DND-41 (cell line): ENCODE results near the gene INO80E.

Source experiments
- ATAC-seq: fragments of 200-7000 bp; cut with Tn5 transposase; 3 replicates; pipeline ENCODE4 v1.9.1; 2021; ENCODE audit warnings: low read depth; ENCODE audit not compliant: insufficient read depth
- DNase-seq: peaks from one replicate; pipeline ENCODE4 v3.0.0-alpha.2; 2020
- H2AFZ ChIP-seq: 2 replicates; pipeline ENCODE4 v1.6.0; 2012; ENCODE audit warnings: low read depth, low read length
- H3K27ac ChIP-seq: 2 replicates; pipeline ENCODE4 v1.5.1; 2012; ENCODE audit warnings: low read length, inconsistent platforms
- H3K27me3 ChIP-seq: fragments of 200-600 bp; sonication (generic); 2 replicates; pipeline ENCODE4 v1.6.0; 2012; ENCODE audit warnings: low read length, mild to moderate bottlenecking, inconsistent platforms; ENCODE audit not compliant: insufficient read depth, poor library complexity
- H3K36me3 ChIP-seq: 2 replicates; pipeline ENCODE4 v1.5.1; 2012; ENCODE audit warnings: low read length, inconsistent platforms; ENCODE audit not compliant: insufficient read depth
- H3K4me1 ChIP-seq: 2 replicates; pipeline ENCODE4 v1.5.1; 2012; ENCODE audit warnings: mild to moderate bottlenecking, low read length; ENCODE audit not compliant: insufficient read depth
- H3K4me2 ChIP-seq: 2 replicates; pipeline ENCODE4 v1.6.0; 2012; ENCODE audit warnings: mild to moderate bottlenecking, moderate library complexity, low read length, inconsistent platforms; ENCODE audit not compliant: insufficient read depth
- H3K4me3 ChIP-seq, 2 experiments: fragments of 200-600 bp in 1 of 2; shearing (Covaris generic) in 1 of 2; 2 replicates each; pipeline ENCODE4 v1.5.1; 2012 to 2016; ENCODE audit warnings: inconsistent platforms in 2 of 2, low read length in 2 of 2, mild to moderate bottlenecking in 2 of 2, low read depth in 1 of 2, moderate library complexity in 1 of 2
- H3K79me2 ChIP-seq: 2 replicates; pipeline ENCODE4 v1.6.0; 2012; ENCODE audit warnings: low read length, inconsistent platforms; ENCODE audit not compliant: insufficient read depth
- H3K9ac ChIP-seq: 2 replicates; pipeline ENCODE4 v1.6.0; 2012; ENCODE audit warnings: low read depth, mild to moderate bottlenecking, inconsistent platforms, low read length, moderate library complexity
- H3K9me3 ChIP-seq: 2 replicates; pipeline ENCODE4 v1.5.1; 2012; ENCODE audit warnings: low read length, moderate library complexity, mild to moderate bottlenecking, inconsistent platforms; ENCODE audit not compliant: insufficient read depth, severe bottlenecking
- H4K20me1 ChIP-seq: 2 replicates; pipeline ENCODE4 v1.6.0; 2012; ENCODE audit warnings: low read length; ENCODE audit not compliant: insufficient read depth
- EZH2 ChIP-seq: IDR thresholded peaks from 3 replicates; pipeline ENCODE4 v1.6.1; 2012; ENCODE audit warnings: borderline replicate concordance, low read depth, mild to moderate bottlenecking, moderate library complexity, low read length, inconsistent platforms; ENCODE audit not compliant: severe bottlenecking
- TF ChIP-seq, protein P1 (sequence below): IDR thresholded peaks from 2 replicates; pipeline ENCODE4 v1.5.1; 2012; ENCODE audit warnings: borderline replicate concordance, low read length, moderate library complexity, mild to moderate bottlenecking; ENCODE audit not compliant: poor library complexity, severe bottlenecking; ENCODE audit errors: extremely low read depth

The INO80E gene

DNA sequence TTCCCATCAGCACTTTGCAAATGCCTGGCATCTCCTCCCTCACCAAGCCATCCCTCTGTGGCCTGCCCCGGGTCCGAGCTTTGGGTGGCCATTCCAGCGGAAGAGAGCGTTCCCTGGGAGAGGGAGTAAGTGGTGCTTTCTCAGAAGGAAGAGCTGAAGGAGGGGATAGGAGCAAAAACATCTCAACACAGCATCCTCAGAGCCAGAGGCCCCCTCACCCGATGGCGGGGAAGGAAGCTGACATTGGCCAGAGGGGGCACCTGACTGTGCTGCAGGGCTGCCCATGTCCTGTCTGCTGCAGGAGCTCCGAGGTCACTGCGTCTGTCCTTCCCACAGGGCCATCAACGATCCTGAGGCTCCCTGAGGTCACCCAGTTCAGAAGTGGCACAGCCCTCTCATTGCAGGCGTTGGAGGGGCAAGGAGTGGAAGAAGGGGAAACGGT lies 35.5 kb downstream of the INO80E start:
- ATAC-seq (no peak), DNase-seq (no peak)
- Histone ChIP-seq H4K20me1 (peaks cover 9% of the 10 kb centered on the region; the same call in 1 of the 2 replicates), H2AFZ (no peak overlapping the region), H3K36me3 (no peaks in the 10 kb centered on the region), H3K9me3 (no peaks in the 10 kb centered on the region), H3K27me3 (no peaks in the 10 kb centered on the region), H3K4me1 (no peaks in the 10 kb centered on the region), H3K4me2 (0 out of 2 replicates have a peak overlapping the region, but pooled peaks have one; percentile 28), H3K79me2 (no peaks in the 10 kb centered on the region), H3K27ac (no peak overlapping the region), H3K9ac (no peak overlapping the region), H3K4me3 (no peak overlapping the region)
- no peak for TF ChIP-seq EZH2
- TF ChIP-seq, protein P1, sequence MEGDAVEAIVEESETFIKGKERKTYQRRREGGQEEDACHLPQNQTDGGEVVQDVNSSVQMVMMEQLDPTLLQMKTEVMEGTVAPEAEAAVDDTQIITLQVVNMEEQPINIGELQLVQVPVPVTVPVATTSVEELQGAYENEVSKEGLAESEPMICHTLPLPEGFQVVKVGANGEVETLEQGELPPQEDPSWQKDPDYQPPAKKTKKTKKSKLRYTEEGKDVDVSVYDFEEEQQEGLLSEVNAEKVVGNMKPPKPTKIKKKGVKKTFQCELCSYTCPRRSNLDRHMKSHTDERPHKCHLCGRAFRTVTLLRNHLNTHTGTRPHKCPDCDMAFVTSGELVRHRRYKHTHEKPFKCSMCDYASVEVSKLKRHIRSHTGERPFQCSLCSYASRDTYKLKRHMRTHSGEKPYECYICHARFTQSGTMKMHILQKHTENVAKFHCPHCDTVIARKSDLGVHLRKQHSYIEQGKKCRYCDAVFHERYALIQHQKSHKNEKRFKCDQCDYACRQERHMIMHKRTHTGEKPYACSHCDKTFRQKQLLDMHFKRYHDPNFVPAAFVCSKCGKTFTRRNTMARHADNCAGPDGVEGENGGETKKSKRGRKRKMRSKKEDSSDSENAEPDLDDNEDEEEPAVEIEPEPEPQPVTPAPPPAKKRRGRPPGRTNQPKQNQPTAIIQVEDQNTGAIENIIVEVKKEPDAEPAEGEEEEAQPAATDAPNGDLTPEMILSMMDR: no peak

DNA sequence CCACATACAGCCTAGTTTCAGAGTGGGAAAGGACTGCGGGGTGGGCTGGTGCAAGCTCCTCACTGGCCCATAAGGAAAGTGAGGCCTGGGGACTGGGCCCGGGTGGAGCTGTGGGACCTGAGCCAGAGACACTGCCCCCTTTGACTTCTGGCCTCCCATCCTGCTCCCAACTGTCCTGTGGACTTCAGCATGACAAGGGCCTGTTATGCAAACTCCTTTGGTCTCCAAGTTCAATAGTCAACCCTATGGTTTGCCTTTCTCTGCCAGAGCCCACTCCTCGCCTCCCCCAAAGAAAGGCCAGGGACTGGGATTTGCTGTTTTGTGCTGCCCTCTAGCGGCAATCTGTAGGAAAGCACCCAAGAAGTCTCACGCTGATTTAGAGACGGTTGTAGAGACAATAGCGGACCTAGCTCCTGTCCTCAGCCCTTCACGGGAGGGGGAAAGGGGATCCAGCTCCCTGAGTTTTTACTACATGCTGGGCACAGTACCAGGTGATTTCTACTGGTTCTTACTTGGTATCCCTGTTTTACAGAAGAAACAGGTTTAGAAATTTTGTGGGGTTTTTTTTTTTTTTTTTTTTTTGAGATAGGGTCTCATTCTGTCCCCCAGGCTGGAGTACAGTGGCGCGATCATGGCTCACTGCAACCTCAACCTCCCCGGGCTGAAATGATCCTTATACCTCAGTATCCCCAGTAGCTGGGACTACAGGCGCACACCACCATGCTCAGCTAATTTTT lies 36.2 kb downstream of the INO80E start:
- no peak overlapping the region for H3K4me2 ChIP-seq
- DNase-seq (peak; percentile 80), ATAC-seq (peak; percentile 78)
- H2AFZ ChIP-seq: peak overlapping the region; percentile 48; the same call in 1 of the 2 replicates
- H3K4me3 ChIP-seq: no peak overlapping the region
- H3K36me3 ChIP-seq: no peaks in the 10 kb centered on the region
- TF ChIP-seq, protein P1: peak; percentile 98
- no peak for TF ChIP-seq EZH2
- H3K27me3 ChIP-seq: no peaks in the 10 kb centered on the region
- H3K9me3 ChIP-seq: no peaks in the 10 kb centered on the region
- H3K27ac ChIP-seq: no peak overlapping the region
- H3K79me2 ChIP-seq: no peaks in the 10 kb centered on the region
- no peak overlapping the region for H3K9ac ChIP-seq
- H3K4me1 ChIP-seq: no peaks in the 10 kb centered on the region
- H4K20me1 ChIP-seq: peaks cover 9% of the 10 kb centered on the region; the same call in 1 of the 2 replicates

DNA sequence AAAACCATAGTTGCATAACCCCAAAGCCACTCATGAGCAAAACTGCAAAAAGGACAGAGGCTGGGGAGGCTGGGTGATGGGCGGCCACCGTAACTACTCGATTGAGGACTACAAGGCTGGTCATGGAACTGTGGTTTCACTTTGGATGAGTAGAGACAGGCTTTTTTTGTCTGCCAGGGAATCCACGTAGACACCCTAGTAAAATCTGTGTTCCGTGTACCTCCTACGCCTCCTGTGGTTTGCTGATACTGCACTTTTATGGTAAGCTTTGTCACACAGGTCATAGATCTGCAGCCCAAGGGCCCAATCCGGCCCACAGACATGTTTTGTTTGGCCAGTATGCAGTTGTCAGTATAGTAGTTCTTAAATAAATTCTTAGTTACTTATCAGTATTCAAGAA lies 37.2 kb downstream of the INO80E start:
- no peaks in the 10 kb centered on the region for H3K79me2 ChIP-seq
- H3K27ac ChIP-seq: no peak overlapping the region
- ATAC-seq (no peak), DNase-seq (no peak)
- H3K27me3 ChIP-seq: no peaks in the 10 kb centered on the region
- no peaks in the 10 kb centered on the region for H3K9me3 ChIP-seq
- H2AFZ ChIP-seq: no peak overlapping the region
- TF ChIP-seq, protein P1: no peak
- no peak for TF ChIP-seq EZH2
- no peak overlapping the region for H3K4me2 ChIP-seq
- no peak overlapping the region for H3K4me3 ChIP-seq
- H4K20me1 ChIP-seq: peaks cover 5% of the 10 kb centered on the region; the same call in 1 of the 2 replicates
- no peaks in the 10 kb centered on the region for H3K36me3 ChIP-seq
- H3K4me1 ChIP-seq: no peaks in the 10 kb centered on the region
- H3K9ac ChIP-seq: no peak overlapping the region
